ENCODE measurements around the gene FUOM. TPM values are rescaled to one million over a fixed set of nuclear protein-coding genes. Genes with fewer than 3 reads are reported as not detected.

The FUOM gene
- total and polyA plus RNA-seq, 2 donors (not counting 3 experiments of a cell fraction or from before 2014, with no cell fraction given) = 17.4 to 33.9 TPM

DNA sequence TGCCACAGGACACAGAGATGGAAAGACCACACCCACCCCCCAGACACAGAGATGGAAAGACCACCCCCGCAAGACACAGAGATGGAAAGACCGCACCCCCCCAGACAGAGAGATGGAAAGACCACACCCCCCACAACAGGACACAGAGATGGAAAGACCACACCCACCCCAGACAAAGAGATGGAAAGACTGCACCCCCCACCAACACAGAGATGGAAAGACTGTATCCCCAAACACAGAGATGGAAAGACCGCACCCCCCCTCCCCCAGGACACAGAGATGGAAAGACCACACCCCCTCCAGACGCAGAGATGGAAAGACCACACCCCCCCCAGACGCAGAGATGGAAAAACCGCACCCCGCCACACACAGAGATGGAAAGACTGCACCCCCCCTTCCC is 41.1 kb downstream of the FUOM start:
- FAIRE-seq = no peak
- no TSS peak for BruUV-seq (replicated peaks)
- TF ChIP-seq, protein P1, sequence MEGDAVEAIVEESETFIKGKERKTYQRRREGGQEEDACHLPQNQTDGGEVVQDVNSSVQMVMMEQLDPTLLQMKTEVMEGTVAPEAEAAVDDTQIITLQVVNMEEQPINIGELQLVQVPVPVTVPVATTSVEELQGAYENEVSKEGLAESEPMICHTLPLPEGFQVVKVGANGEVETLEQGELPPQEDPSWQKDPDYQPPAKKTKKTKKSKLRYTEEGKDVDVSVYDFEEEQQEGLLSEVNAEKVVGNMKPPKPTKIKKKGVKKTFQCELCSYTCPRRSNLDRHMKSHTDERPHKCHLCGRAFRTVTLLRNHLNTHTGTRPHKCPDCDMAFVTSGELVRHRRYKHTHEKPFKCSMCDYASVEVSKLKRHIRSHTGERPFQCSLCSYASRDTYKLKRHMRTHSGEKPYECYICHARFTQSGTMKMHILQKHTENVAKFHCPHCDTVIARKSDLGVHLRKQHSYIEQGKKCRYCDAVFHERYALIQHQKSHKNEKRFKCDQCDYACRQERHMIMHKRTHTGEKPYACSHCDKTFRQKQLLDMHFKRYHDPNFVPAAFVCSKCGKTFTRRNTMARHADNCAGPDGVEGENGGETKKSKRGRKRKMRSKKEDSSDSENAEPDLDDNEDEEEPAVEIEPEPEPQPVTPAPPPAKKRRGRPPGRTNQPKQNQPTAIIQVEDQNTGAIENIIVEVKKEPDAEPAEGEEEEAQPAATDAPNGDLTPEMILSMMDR (IDR thresholded peaks at IDR 0.05; ENCODE audit: extremely low read depth in 1 of 2, insufficient read depth in 1 of 2, low read depth in 1 of 2, low read length in 2 of 2) = no peak
- TF ChIP-seq JUN (IDR thresholded peaks at IDR 0.05; ENCODE audit: borderline replicate concordance, insufficient read depth, insufficient read length, low read depth) = no peak
- no peak for TF ChIP-seq MYC (IDR thresholded peaks at IDR 0.05; ENCODE audit: low read depth, low read length)
- TF ChIP-seq POLR2A (IDR thresholded peaks at IDR 0.05; ENCODE audit: low read depth, low read length) = no peak
- no peak for TF ChIP-seq POLR2AphosphoS5 (IDR thresholded peaks at IDR 0.05; ENCODE audit: insufficient read depth, low read depth, low read length)
- TF ChIP-seq, protein P2, sequence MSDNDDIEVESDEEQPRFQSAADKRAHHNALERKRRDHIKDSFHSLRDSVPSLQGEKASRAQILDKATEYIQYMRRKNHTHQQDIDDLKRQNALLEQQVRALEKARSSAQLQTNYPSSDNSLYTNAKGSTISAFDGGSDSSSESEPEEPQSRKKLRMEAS (IDR thresholded peaks at IDR 0.05; ENCODE audit: insufficient read depth, insufficient read length) = no peak
- TF ChIP-seq FOS (IDR thresholded peaks at IDR 0.05; ENCODE audit: borderline replicate concordance, insufficient read depth, low read length) = no peak
- TF ChIP-seq GATA2 (IDR thresholded peaks at IDR 0.05; ENCODE audit: insufficient read depth, insufficient read length, low read depth, low read length) = no peak
- TF ChIP-seq EZH2 (IDR thresholded peaks at IDR 0.05; ENCODE audit: borderline replicate concordance, low read depth, low read length, severe bottlenecking) = no peak

More for the DNA sequence above, 41.1 kb downstream of the FUOM start:
- H3K9me1 ChIP-seq (replicated peaks; ENCODE audit: control insufficient read depth, extremely low read depth, insufficient read depth, low read length) = no peaks in the 10 kb centered on the region
- no peaks in the 10 kb centered on the region for H3K79me2 ChIP-seq (ENCODE audit: control insufficient read depth, insufficient read depth, low read length)
- POLR2A ChIA-PET = no interaction called here
- CTCF ChIA-PET = interaction anchor here (1.7 kb wide), 1 partner anchor 13 kb away, joined by 7 read pairs; no protein-coding TSS in a partner anchor
- H4K20me1 ChIP-seq (replicated peaks; ENCODE audit: control insufficient read depth, extremely low read depth, insufficient read depth, low read length) = no peaks in the 10 kb centered on the region
- peaks cover 0 to 4% of the 10 kb centered on the region in 2 experiments for H3K36me3 ChIP-seq (ENCODE audit: control insufficient read depth in 2 of 2, extremely low read depth in 1 of 2, insufficient read depth in 2 of 2, low read length in 2 of 2)
- H3K9me3 ChIP-seq (replicated peaks; ENCODE audit: control insufficient read depth, insufficient read depth, low read length) = no peaks in the 10 kb centered on the region
- no peaks in the 10 kb centered on the region for H3K4me1 ChIP-seq (ENCODE audit: control insufficient read depth, extremely low read depth, insufficient read depth, low read length)
- H2AFZ ChIP-seq (ENCODE audit: low read depth, low read length) = no peak overlapping the region
- intact Hi-C loops (cut with micrococcal nuclease) = loop anchor here (5.0 kb wide), 1 partner anchor 414 kb away; no protein-coding TSS in a partner anchor
- DNase-seq (ENCODE audit: low read depth, low spot score) = no peak
- dilution Hi-C loops (cut with MboI; ENCODE audit: extremely low pct_ligation_motif_present, low sequenced_read_pairs) = no loop called here
- no peak overlapping the region for H3K27ac ChIP-seq (ENCODE audit: insufficient read depth, low read depth, low read length)
- no peak overlapping the region for H3K9ac ChIP-seq (replicated peaks; ENCODE audit: extremely low read depth, insufficient read depth, low read length)
- peaks cover 0 to 3% of the 10 kb centered on the region in 2 experiments for H3K27me3 ChIP-seq (ENCODE audit: control insufficient read depth in 2 of 2, insufficient read depth in 2 of 2, low read length in 2 of 2)
- no peak overlapping the region for H3K4me2 ChIP-seq (ENCODE audit: insufficient read depth, low read length)
- H3K4me3 ChIP-seq (replicated peaks in 1 of 3; ENCODE audit: insufficient read depth in 1 of 3, low read depth in 1 of 3, low read length in 3 of 3) = no peak overlapping the region

Data from endothelial cell of umbilical vein (primary cell).